PFSK-1 (cell line): ENCODE results near the gene SGSH.

Source experiments
- POLR2AphosphoS5 ChIP-seq: IDR thresholded peaks from 2 replicates; pipeline ENCODE4 v1.6.1; 2012; ENCODE audit warnings: low read depth, mild to moderate bottlenecking, control low read depth, low read length, moderate library complexity
- SIN3A ChIP-seq: IDR thresholded peaks from 2 replicates; pipeline ENCODE4 v1.6.1; 2012; ENCODE audit warnings: mild to moderate bottlenecking, low read length, moderate library complexity, borderline replicate concordance; ENCODE audit not compliant: insufficient read depth
- TAF1 ChIP-seq: IDR thresholded peaks from 2 replicates; pipeline ENCODE4 v1.6.1; 2012; ENCODE audit warnings: low read length, control low read depth, borderline replicate concordance; ENCODE audit not compliant: insufficient read depth
- TF ChIP-seq, protein P1 (sequence below), 2 experiments: IDR thresholded peaks; 2 replicates each; pipeline versions ENCODE4 v1.6.1 to v1.8.0; 2011 to 2012; ENCODE audit warnings: low read depth in 2 of 2, low read length in 2 of 2, control low read depth in 1 of 2, inconsistent platforms in 1 of 2, mild to moderate bottlenecking in 1 of 2, moderate library complexity in 1 of 2; ENCODE audit not compliant: insufficient read depth in 1 of 2

DNA sequence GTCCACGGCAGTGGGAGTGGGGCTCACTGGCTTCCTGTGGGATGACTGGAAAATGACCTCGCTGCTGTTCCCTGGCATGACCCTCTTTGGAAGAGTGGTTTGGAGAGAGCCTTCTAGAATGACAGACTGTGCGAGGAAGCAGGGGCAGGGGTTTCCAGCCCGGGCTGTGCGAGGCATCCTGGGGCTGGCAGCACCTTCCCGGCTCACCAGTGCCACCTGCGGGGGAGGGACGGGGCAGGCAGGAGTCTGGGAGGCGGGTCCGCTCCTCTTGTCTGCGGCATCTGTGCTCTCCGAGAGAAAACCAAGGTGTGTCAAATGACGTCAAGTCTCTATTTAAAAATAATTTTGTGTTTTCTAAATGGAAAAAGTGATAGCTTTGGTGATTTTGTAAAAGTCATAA, 32.7 kb upstream of the SGSH start:
- TF ChIP-seq, protein P1, sequence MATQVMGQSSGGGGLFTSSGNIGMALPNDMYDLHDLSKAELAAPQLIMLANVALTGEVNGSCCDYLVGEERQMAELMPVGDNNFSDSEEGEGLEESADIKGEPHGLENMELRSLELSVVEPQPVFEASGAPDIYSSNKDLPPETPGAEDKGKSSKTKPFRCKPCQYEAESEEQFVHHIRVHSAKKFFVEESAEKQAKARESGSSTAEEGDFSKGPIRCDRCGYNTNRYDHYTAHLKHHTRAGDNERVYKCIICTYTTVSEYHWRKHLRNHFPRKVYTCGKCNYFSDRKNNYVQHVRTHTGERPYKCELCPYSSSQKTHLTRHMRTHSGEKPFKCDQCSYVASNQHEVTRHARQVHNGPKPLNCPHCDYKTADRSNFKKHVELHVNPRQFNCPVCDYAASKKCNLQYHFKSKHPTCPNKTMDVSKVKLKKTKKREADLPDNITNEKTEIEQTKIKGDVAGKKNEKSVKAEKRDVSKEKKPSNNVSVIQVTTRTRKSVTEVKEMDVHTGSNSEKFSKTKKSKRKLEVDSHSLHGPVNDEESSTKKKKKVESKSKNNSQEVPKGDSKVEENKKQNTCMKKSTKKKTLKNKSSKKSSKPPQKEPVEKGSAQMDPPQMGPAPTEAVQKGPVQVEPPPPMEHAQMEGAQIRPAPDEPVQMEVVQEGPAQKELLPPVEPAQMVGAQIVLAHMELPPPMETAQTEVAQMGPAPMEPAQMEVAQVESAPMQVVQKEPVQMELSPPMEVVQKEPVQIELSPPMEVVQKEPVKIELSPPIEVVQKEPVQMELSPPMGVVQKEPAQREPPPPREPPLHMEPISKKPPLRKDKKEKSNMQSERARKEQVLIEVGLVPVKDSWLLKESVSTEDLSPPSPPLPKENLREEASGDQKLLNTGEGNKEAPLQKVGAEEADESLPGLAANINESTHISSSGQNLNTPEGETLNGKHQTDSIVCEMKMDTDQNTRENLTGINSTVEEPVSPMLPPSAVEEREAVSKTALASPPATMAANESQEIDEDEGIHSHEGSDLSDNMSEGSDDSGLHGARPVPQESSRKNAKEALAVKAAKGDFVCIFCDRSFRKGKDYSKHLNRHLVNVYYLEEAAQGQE (IDR thresholded peaks at IDR 0.05; ENCODE audit: insufficient read depth in 1 of 2, low read depth in 2 of 2, low read length in 2 of 2): no peak
- TF ChIP-seq POLR2AphosphoS5: no peak
- TF ChIP-seq SIN3A: no peak
- TF ChIP-seq TAF1: no peak
